ENCODE data around the gene PSPH.

Gene PSPH

GRCh38 chr7:55983537-55983936 is 67.7 kb downstream of the PSPH start:
- TF ChIP-seq CEBPB (IDR thresholded peaks at IDR 0.05) (no peak), YY1 (IDR thresholded peaks at IDR 0.05; ENCODE audit: low read depth) (no peak), CREB1 (IDR thresholded peaks at IDR 0.05; ENCODE audit: low read depth) (no peak), TCF12 (IDR thresholded peaks at IDR 0.05; ENCODE audit: low read depth) (no peak), NFIC (IDR thresholded peaks at IDR 0.05) (no peak), EP300 (IDR thresholded peaks at IDR 0.05; ENCODE audit: borderline replicate concordance) (no peak), EGR1 (IDR thresholded peaks at IDR 0.05) (no peak), RAD21 (IDR thresholded peaks at IDR 0.05; ENCODE audit: low read depth) (no peak), REST (IDR thresholded peaks at IDR 0.05; ENCODE audit: low read depth) (no peak), MAX (IDR thresholded peaks at IDR 0.05) (no peak), TAF1 (IDR thresholded peaks at IDR 0.05; ENCODE audit: low read depth) (no peak), USF1 (IDR thresholded peaks at IDR 0.05) (no peak), FOXM1 (IDR thresholded peaks at IDR 0.05; ENCODE audit: borderline replicate concordance, low read depth) (no peak), TEAD4 (IDR thresholded peaks at IDR 0.05) (no peak), ZBTB7A (IDR thresholded peaks at IDR 0.05; ENCODE audit: low read depth) (no peak)

- no peak for TF ChIP-seq CEBPB (IDR thresholded peaks at IDR 0.05)
- TF ChIP-seq EP300 (IDR thresholded peaks at IDR 0.05; ENCODE audit: borderline replicate concordance): no peak
- no peak for TF ChIP-seq FOXM1 (IDR thresholded peaks at IDR 0.05; ENCODE audit: borderline replicate concordance, low read depth)
- TF ChIP-seq ZBTB7A (IDR thresholded peaks at IDR 0.05; ENCODE audit: low read depth): no peak
- no peak for TF ChIP-seq TCF12 (IDR thresholded peaks at IDR 0.05; ENCODE audit: low read depth)
- TF ChIP-seq REST (IDR thresholded peaks at IDR 0.05; ENCODE audit: low read depth): no peak
- TF ChIP-seq RAD21 (IDR thresholded peaks at IDR 0.05; ENCODE audit: low read depth): no peak
- TF ChIP-seq YY1 (IDR thresholded peaks at IDR 0.05; ENCODE audit: low read depth): no peak
- TF ChIP-seq TAF1 (IDR thresholded peaks at IDR 0.05; ENCODE audit: low read depth): no peak
- TF ChIP-seq CREB1 (IDR thresholded peaks at IDR 0.05; ENCODE audit: low read depth): no peak
- TF ChIP-seq NFIC (IDR thresholded peaks at IDR 0.05): no peak
- TF ChIP-seq USF1 (IDR thresholded peaks at IDR 0.05): no peak
- TF ChIP-seq TEAD4 (IDR thresholded peaks at IDR 0.05): no peak
- TF ChIP-seq EGR1 (IDR thresholded peaks at IDR 0.05): no peak
- no peak for TF ChIP-seq MAX (IDR thresholded peaks at IDR 0.05)
Observed at GRCh38 chr7:55980266-55980665, 71.0 kb downstream of the PSPH start.

GRCh38 chr7:55977831-55978230 is 73.4 kb downstream of the PSPH start:
- TF ChIP-seq TCF12 (IDR thresholded peaks at IDR 0.05; ENCODE audit: low read depth): no peak
- TF ChIP-seq NFIC (IDR thresholded peaks at IDR 0.05): peak; percentile 73
- no peak for TF ChIP-seq REST (IDR thresholded peaks at IDR 0.05; ENCODE audit: low read depth)
- TF ChIP-seq YY1 (IDR thresholded peaks at IDR 0.05; ENCODE audit: low read depth): no peak
- TF ChIP-seq EGR1 (IDR thresholded peaks at IDR 0.05): no peak
- no peak for TF ChIP-seq FOXM1 (IDR thresholded peaks at IDR 0.05; ENCODE audit: borderline replicate concordance, low read depth)
- no peak for TF ChIP-seq CREB1 (IDR thresholded peaks at IDR 0.05; ENCODE audit: low read depth)
- TF ChIP-seq MAX (IDR thresholded peaks at IDR 0.05): no peak
- TF ChIP-seq RAD21 (IDR thresholded peaks at IDR 0.05; ENCODE audit: low read depth): no peak
- TF ChIP-seq TEAD4 (IDR thresholded peaks at IDR 0.05): peak; percentile 65

GRCh38 chr7:55975988-55976633 is 75.1 kb downstream of the PSPH start:
- TF ChIP-seq EP300 (IDR thresholded peaks at IDR 0.05; ENCODE audit: borderline replicate concordance) (no peak), FOXM1 (IDR thresholded peaks at IDR 0.05; ENCODE audit: borderline replicate concordance, low read depth) (no peak), RAD21 (IDR thresholded peaks at IDR 0.05; ENCODE audit: low read depth) (no peak), YY1 (IDR thresholded peaks at IDR 0.05; ENCODE audit: low read depth) (no peak), NFIC (IDR thresholded peaks at IDR 0.05) (no peak), REST (IDR thresholded peaks at IDR 0.05; ENCODE audit: low read depth) (no peak), TCF12 (IDR thresholded peaks at IDR 0.05; ENCODE audit: low read depth) (no peak), CREB1 (IDR thresholded peaks at IDR 0.05; ENCODE audit: low read depth) (no peak), MAX (IDR thresholded peaks at IDR 0.05) (no peak)

All from Ishikawa (cell line).